ENCODE data around the gene HMG20A.

DNA sequence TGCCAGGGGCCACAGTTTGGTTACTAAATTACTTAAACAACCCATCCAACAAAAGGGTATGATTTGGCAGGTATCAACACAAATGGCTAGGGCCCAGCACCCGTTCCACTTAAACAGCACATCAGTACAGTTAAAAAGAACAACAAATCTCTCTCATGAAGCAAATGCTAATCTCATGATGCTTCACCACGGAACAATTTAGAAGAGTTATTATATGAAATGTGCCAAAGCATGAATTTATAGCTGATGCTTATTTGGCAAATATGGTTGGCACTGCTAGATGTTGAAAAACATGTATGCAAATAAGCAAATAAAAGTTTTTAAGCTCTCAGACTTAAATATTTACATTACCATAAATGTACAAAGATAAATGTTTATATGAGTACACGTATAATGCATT, 3.1 kb upstream of the HMG20A start:
- TF ChIP-seq, protein P1, sequence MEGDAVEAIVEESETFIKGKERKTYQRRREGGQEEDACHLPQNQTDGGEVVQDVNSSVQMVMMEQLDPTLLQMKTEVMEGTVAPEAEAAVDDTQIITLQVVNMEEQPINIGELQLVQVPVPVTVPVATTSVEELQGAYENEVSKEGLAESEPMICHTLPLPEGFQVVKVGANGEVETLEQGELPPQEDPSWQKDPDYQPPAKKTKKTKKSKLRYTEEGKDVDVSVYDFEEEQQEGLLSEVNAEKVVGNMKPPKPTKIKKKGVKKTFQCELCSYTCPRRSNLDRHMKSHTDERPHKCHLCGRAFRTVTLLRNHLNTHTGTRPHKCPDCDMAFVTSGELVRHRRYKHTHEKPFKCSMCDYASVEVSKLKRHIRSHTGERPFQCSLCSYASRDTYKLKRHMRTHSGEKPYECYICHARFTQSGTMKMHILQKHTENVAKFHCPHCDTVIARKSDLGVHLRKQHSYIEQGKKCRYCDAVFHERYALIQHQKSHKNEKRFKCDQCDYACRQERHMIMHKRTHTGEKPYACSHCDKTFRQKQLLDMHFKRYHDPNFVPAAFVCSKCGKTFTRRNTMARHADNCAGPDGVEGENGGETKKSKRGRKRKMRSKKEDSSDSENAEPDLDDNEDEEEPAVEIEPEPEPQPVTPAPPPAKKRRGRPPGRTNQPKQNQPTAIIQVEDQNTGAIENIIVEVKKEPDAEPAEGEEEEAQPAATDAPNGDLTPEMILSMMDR (IDR thresholded peaks at IDR 0.05), result no peak
- TF ChIP-seq POLR2A (IDR thresholded peaks at IDR 0.05), result no peak
